Hepatocyte (in vitro differentiated cells): ENCODE measurements around the gene ATP5F1D. TPM values are rescaled to one million over a fixed set of nuclear protein-coding genes. Genes with fewer than 3 reads are reported as not detected.

Experiments used
- DNase-seq: peaks from one replicate; pipeline ENCODE4 v3.0.0-alpha.2; 2016; ENCODE audit warnings: low spot score
- H2AFZ ChIP-seq: fragments of 200-600 bp; sonication (generic); 2 replicates; pipeline ENCODE4 v1.6.0; 2016; ENCODE audit warnings: antibody characterized with exemption, mild to moderate bottlenecking
- H3K27ac ChIP-seq: fragments of 200-600 bp; sonication (generic); 2 replicates; pipeline ENCODE4 v1.5.1; 2016; ENCODE audit warnings: mild to moderate bottlenecking
- H3K27me3 ChIP-seq: fragments of 200-600 bp; sonication (generic); 2 replicates; pipeline ENCODE4 v1.6.1; 2016
- H3K36me3 ChIP-seq: fragments of 200-600 bp; sonication (generic); replicated peaks from 2 replicates; pipeline ENCODE4 v1.5.1; 2016; ENCODE audit warnings: low read depth; ENCODE audit not compliant: insufficient read depth
- H3K4me1 ChIP-seq: fragments of 200-600 bp; sonication (generic); 2 replicates; pipeline ENCODE4 v1.5.1; 2016; ENCODE audit warnings: mild to moderate bottlenecking, moderate library complexity; ENCODE audit not compliant: insufficient read depth
- H3K4me2 ChIP-seq: fragments of 200-600 bp; sonication (generic); 2 replicates; pipeline ENCODE4 v1.6.0; 2016
- H3K4me3 ChIP-seq: fragments of 200-600 bp; sonication (generic); 2 replicates; pipeline ENCODE4 v1.5.1; 2016; ENCODE audit warnings: mild to moderate bottlenecking
- H3K79me2 ChIP-seq: fragments of 200-600 bp; sonication (generic); 2 replicates; pipeline ENCODE4 v1.6.0; 2017; ENCODE audit warnings: mild to moderate bottlenecking
- H3K9me2 ChIP-seq: fragments of 200-600 bp; sonication (generic); replicated peaks from 2 replicates; pipeline ENCODE4 v1.6.0; 2017; ENCODE audit warnings: mild to moderate bottlenecking; ENCODE audit not compliant: insufficient read depth
- H3K9me3 ChIP-seq: fragments of 200-600 bp; sonication (generic); 2 replicates; pipeline ENCODE4 v1.5.1; 2016; ENCODE audit warnings: low read depth, mild to moderate bottlenecking
- H4K20me1 ChIP-seq: fragments of 200-600 bp; sonication (generic); 2 replicates; pipeline ENCODE4 v1.6.0; 2016; ENCODE audit warnings: mild to moderate bottlenecking; ENCODE audit not compliant: insufficient read depth, poor library complexity, severe bottlenecking
- EZH2 ChIP-seq: fragments of 200-600 bp; sonication (generic); IDR thresholded peaks from 2 replicates; pipeline ENCODE4 v1.6.1; 2016; ENCODE audit warnings: antibody characterized with exemption, mild to moderate bottlenecking, borderline replicate concordance
- EZH2phosphoT487 ChIP-seq: fragments of 200-600 bp; sonication (generic); IDR thresholded peaks from one replicate; pipeline ENCODE4 v1.6.1; 2018; ENCODE audit warnings: antibody characterized with exemption, mild to moderate bottlenecking, low read depth, moderate library complexity; ENCODE audit not compliant: unreplicated experiment, severe bottlenecking
- WGBS: methylation state at CpG from one replicate; pipeline ENCODE4 v1.1.6; 2016; ENCODE audit warnings: low lambda C conversion rate; ENCODE audit errors: missing lambda C conversion rate; 5-methylcytosine and 5-hydroxymethylcytosine counted together
- polyA plus RNA-seq: library from polyadenylated mRNA; unstranded; fragments of >200 nt; fragmentation: Nextera tagmentation; extraction: Ambion mirVana; gene quantifications from 2 replicates; pipeline ENCODE4 v1.2.1, GENCODE V29; 2016
- total RNA-seq: library from RNA; depleted of rRNA; stranded (reverse); fragments of >200 nt; gene quantifications from 2 replicates; pipeline ENCODE4 v1.2.3, GENCODE V29; 2014
- TF ChIP-seq, protein P1 (sequence below): fragments of 200-600 bp; sonication (generic); IDR thresholded peaks from 2 replicates; pipeline ENCODE4 v1.5.1; 2016; ENCODE audit warnings: antibody characterized with exemption, mild to moderate bottlenecking; ENCODE audit not compliant: poor library complexity

ATP5F1D gene
- total and polyA plus RNA-seq, 2 experiments from 2014 or later = 54.0 to 291 TPM

- H3K27ac ChIP-seq = peak overlapping the region; percentile 99
- peak overlapping the region; percentile 21 for H3K4me3 ChIP-seq
- peaks cover 28% of the 10 kb centered on the region for H3K4me1 ChIP-seq
- no peaks in the 10 kb centered on the region for H3K27me3 ChIP-seq
- H3K9me3 ChIP-seq = no peaks in the 10 kb centered on the region
- H3K9me2 ChIP-seq = no peaks in the 10 kb centered on the region
- H2AFZ ChIP-seq = peak overlapping the region; percentile 18
- peak overlapping the region; percentile 89 for H3K4me2 ChIP-seq
- TF ChIP-seq EZH2phosphoT487 = no peak
- TF ChIP-seq, protein P1, sequence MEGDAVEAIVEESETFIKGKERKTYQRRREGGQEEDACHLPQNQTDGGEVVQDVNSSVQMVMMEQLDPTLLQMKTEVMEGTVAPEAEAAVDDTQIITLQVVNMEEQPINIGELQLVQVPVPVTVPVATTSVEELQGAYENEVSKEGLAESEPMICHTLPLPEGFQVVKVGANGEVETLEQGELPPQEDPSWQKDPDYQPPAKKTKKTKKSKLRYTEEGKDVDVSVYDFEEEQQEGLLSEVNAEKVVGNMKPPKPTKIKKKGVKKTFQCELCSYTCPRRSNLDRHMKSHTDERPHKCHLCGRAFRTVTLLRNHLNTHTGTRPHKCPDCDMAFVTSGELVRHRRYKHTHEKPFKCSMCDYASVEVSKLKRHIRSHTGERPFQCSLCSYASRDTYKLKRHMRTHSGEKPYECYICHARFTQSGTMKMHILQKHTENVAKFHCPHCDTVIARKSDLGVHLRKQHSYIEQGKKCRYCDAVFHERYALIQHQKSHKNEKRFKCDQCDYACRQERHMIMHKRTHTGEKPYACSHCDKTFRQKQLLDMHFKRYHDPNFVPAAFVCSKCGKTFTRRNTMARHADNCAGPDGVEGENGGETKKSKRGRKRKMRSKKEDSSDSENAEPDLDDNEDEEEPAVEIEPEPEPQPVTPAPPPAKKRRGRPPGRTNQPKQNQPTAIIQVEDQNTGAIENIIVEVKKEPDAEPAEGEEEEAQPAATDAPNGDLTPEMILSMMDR = no peak
- no peak for TF ChIP-seq EZH2
- 24% methylated on average over 35 of the region's 43 CpGs for WGBS
- H3K36me3 ChIP-seq = peaks cover 5% of the 10 kb centered on the region
- no peak for DNase-seq
- peaks cover 35% of the 10 kb centered on the region for H4K20me1 ChIP-seq
- H3K79me2 ChIP-seq = peaks cover 52% of the 10 kb centered on the region
Measured at GRCh38 chr19:1275976-1276627, 34.6 kb downstream of the ATP5F1D start.

DNA sequence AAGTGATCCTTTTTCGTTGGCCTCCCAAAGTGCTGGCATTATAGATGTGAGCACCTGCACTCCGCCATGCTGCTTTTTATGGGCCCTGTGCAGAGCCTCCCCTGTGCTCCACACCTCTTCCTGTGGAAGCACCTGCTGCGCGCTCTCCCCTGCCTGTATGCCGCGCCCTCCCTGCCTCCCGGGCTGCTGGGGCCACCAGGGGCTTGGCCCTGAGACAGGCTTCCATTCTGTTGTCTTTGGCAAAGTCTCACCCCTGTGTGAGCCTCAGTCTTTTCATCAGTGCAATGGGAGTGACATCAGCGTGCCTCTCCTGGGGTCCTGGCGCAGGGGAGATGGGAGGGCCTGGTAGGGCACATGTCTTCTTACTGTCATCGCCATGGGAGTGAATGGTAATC lies 35.1 kb downstream of the ATP5F1D start:
- Histone ChIP-seq H3K27me3 (no peaks in the 10 kb centered on the region), H3K27ac (peak overlapping the region; percentile 99), H3K9me2 (no peaks in the 10 kb centered on the region), H3K9me3 (no peaks in the 10 kb centered on the region), H3K36me3 (peaks cover 5% of the 10 kb centered on the region), H2AFZ (no peak overlapping the region), H3K4me1 (peaks cover 25% of the 10 kb centered on the region), H3K4me2 (peak overlapping the region; percentile 89), H3K4me3 (no peak overlapping the region), H4K20me1 (peaks cover 29% of the 10 kb centered on the region), H3K79me2 (peaks cover 47% of the 10 kb centered on the region)
- 86% methylated on average over 10 of the region's 10 CpGs for WGBS
- no peak for DNase-seq
- TF ChIP-seq EZH2phosphoT487 = no peak
- TF ChIP-seq, protein P1 = no peak
- TF ChIP-seq EZH2 = no peak

DNA sequence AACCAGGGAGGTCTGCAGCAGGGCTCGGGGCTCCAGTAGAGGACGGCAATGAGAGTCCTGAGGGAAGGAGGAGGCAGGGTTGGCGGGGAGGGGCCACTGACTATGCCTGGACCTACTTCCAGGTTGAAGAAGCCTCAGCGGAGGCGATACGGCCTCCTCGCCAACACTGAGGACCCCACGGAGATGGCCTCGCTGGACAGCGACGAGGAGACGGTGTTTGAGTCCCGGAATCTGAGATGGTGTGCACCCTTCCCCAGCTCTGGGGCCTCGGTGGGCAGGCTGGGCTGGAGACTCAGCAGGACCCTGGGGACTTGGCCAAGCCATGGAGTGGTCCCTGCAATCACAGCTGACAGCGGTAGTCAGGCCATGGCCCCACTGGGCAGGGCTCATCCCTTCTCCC lies 35.5 kb downstream of the ATP5F1D start:
- Histone ChIP-seq H2AFZ (no peak overlapping the region), H3K27me3 (no peaks in the 10 kb centered on the region), H3K27ac (no peak overlapping the region), H3K4me1 (peaks cover 25% of the 10 kb centered on the region), H3K9me3 (no peaks in the 10 kb centered on the region), H3K79me2 (peaks cover 42% of the 10 kb centered on the region), H3K9me2 (no peaks in the 10 kb centered on the region), H3K4me3 (no peak overlapping the region), H3K4me2 (no peak overlapping the region), H3K36me3 (peaks cover 5% of the 10 kb centered on the region), H4K20me1 (peaks cover 25% of the 10 kb centered on the region)
- no peak for TF ChIP-seq EZH2
- TF ChIP-seq, protein P1 = no peak
- no peak for TF ChIP-seq EZH2phosphoT487
- DNase-seq = no peak
- 97% methylated on average over 15 of the region's 15 CpGs for WGBS
